ENCODE results near the gene ZNF716. TPM values are rescaled to one million over a fixed set of nuclear protein-coding genes. Genes with fewer than 3 reads are reported as not detected.

ZNF716 gene
- total RNA-seq, 1 experiment from 2014 or later = not detected

- Histone ChIP-seq H2BK15ac (ENCODE audit: low read depth, low read length) (no peak overlapping the region), H3K56ac (ENCODE audit: insufficient read length, low read depth, low read length) (no peak overlapping the region), H4K8ac (replicated peaks; ENCODE audit: insufficient read length, low read depth, low read length) (no peak overlapping the region), H3K4me2 (ENCODE audit: insufficient read depth, insufficient read length, low read length) (no peak overlapping the region), H2BK120ac (ENCODE audit: low read depth, low read length, poor library complexity, severe bottlenecking) (no peak overlapping the region), H3K4me1 (ENCODE audit: insufficient read depth, low read length) (no peaks in the 10 kb centered on the region), H2BK12ac (ENCODE audit: insufficient read length, low read depth, low read length) (no peak overlapping the region), H3K27me3 (ENCODE audit: insufficient read depth, low read length) (no peaks in the 10 kb centered on the region), H3K79me1 (ENCODE audit: insufficient read depth, low read depth, low read length, poor library complexity, severe bottlenecking) (no peaks in the 10 kb centered on the region), H3K18ac (ENCODE audit: insufficient read length, low read depth, low read length) (no peak overlapping the region), H3K9ac (ENCODE audit: extremely low read depth, insufficient read length, low read length) (no peak overlapping the region), H4K20me1 (ENCODE audit: control insufficient read depth, insufficient read depth, insufficient read length) (no peaks in the 10 kb centered on the region), H3K4ac (ENCODE audit: low read depth, low read length) (no peak overlapping the region), H3K14ac (ENCODE audit: insufficient read depth, low read length) (no peak overlapping the region), H2BK20ac (ENCODE audit: low read depth, low read length, poor library complexity, severe bottlenecking) (no peak overlapping the region), H3T11ph (ENCODE audit: low read length) (no peak overlapping the region), H2AK5ac (ENCODE audit: insufficient read length, low read length) (no peak overlapping the region), H4K91ac (ENCODE audit: insufficient read length, low read depth, low read length) (no peak overlapping the region), H3K9me3 (ENCODE audit: control insufficient read depth, low read depth, low read length) (peaks cover 72% of the 10 kb centered on the region), H3K23me2 (ENCODE audit: insufficient read length, low read depth, low read length, poor library complexity, severe bottlenecking) (no peaks in the 10 kb centered on the region), H2AFZ (ENCODE audit: low read length) (no peak overlapping the region), H3K23ac (ENCODE audit: insufficient read length, low read depth, low read length) (no peak overlapping the region), H2BK5ac (ENCODE audit: insufficient read length, low read length) (no peak overlapping the region), H4K5ac (ENCODE audit: insufficient read length, low read depth, low read length) (no peak overlapping the region), H3K27ac (ENCODE audit: insufficient read length, low read depth, low read length) (no peak overlapping the region), H3K79me2 (ENCODE audit: insufficient read depth, low read length) (no peaks in the 10 kb centered on the region)
- DNase-seq = no peak
- no peaks in the 10 kb centered on the region for H3K4me1 Mint-ChIP-seq
- H3K27ac Mint-ChIP-seq = no peak overlapping the region
- no peak overlapping the region for H3K4me3 Mint-ChIP-seq
- H3K36me3 Mint-ChIP-seq (ENCODE audit: insufficient read depth in 1 of 3, low read depth in 3 of 3) = peaks cover 0 to 18% (median 2%) of the 10 kb centered on the region in 3 experiments; a peak in 5 of 7 replicates
- no peaks in the 10 kb centered on the region for H3K27me3 Mint-ChIP-seq (ENCODE audit: low read depth)
- peaks cover 78 to 90% of the 10 kb centered on the region in 2 experiments for H3K9me3 Mint-ChIP-seq
- TF ChIP-seq CTCF (conservative IDR thresholded peaks at IDR 0.05) = no peak
- no CpG with 5 or more reads among the region's 10 CpGs for WGBS (ENCODE audit: extremely low coverage, insufficient read length, low lambda C conversion rate)
These were observed 22.8 kb upstream of the ZNF716 start for GRCh38 chr7:57427146-57427545.
